HepG2 (cell line): ENCODE data around the gene UBE2H. TPM values are rescaled to one million over a fixed set of nuclear protein-coding genes. Genes with fewer than 3 reads are reported as not detected.

ENCODE experiments used
- AGO2 ChIP-seq: fragments of 200-400 bp; formaldehyde crosslinking; optimal IDR thresholded peaks from 2 replicates; pipeline ENCODE3; 2017; ENCODE audit warnings: mild to moderate bottlenecking, low read depth, low read length, moderate library complexity
- BORCS8-MEF2B ChIP-seq: sonication (generic); formaldehyde crosslinking; IDR thresholded peaks from 2 replicates; pipeline ENCODE4 v1.8.0; 2022; ENCODE audit warnings: mild to moderate bottlenecking, missing genetic modification reagents
- CAMTA2 ChIP-seq: sonication (generic); formaldehyde crosslinking; IDR thresholded peaks from 2 replicates; pipeline ENCODE4 v1.4.0; 2020; ENCODE audit warnings: mild to moderate bottlenecking, missing genetic modification reagents, borderline replicate concordance
- CBX1 ChIP-seq: IDR thresholded peaks from one replicate; pipeline ENCODE4 v1.6.1; 2016; ENCODE audit warnings: antibody characterized with exemption, low read depth
- EP300 ChIP-seq, 3 experiments: sonication (generic) in 1 of 3; formaldehyde crosslinking in 1 of 3; IDR thresholded peaks; 2 replicates each; pipeline versions ENCODE4 v1.5.1 to v1.6.1; 2011 to 2020; ENCODE audit warnings: low read depth in 2 of 3, low read length in 2 of 3, borderline replicate concordance in 1 of 3, improper control_type of control experiment in 1 of 3, mild to moderate bottlenecking in 1 of 3, missing genetic modification reagents in 1 of 3, moderate library complexity in 1 of 3
- FOXK1 ChIP-seq: sonication (generic); formaldehyde crosslinking; IDR thresholded peaks from 2 replicates; pipeline ENCODE4 v1.4.0; 2020; ENCODE audit warnings: low read depth, missing genetic modification reagents, borderline replicate concordance
- GABPA ChIP-seq, 2 experiments: IDR thresholded peaks; 2 replicates each; pipeline ENCODE4 v1.6.1; 2011 to 2016; ENCODE audit warnings: low read depth in 2 of 2, low read length in 1 of 2, missing biosample characterization in 1 of 2, missing genetic modification characterization in 1 of 2
- HCFC1 ChIP-seq: fragments of 150-350 bp; IDR thresholded peaks from 2 replicates; pipeline ENCODE4 v1.6.1; 2014; ENCODE audit warnings: low read depth, low read length
- HDAC6 ChIP-seq: fragments of 200-600 bp; sonication (generic); IDR thresholded peaks from 2 replicates; pipeline ENCODE4 v1.7.0; 2017; ENCODE audit warnings: mild to moderate bottlenecking, antibody characterized with exemption, low read length, low read depth
- HMGA1 ChIP-seq: sonication (generic); formaldehyde crosslinking; conservative IDR thresholded peaks from 2 replicates; pipeline ENCODE4 v1.4.0; 2020; ENCODE audit warnings: missing genetic modification reagents
- KLF13 ChIP-seq: sonication (generic); formaldehyde crosslinking; IDR thresholded peaks from 2 replicates; pipeline ENCODE4 v1.4.0; 2020; ENCODE audit warnings: mild to moderate bottlenecking, missing genetic modification reagents
- NFRKB ChIP-seq: fragments of 450-650 bp; IDR thresholded peaks from 2 replicates; pipeline ENCODE4 v1.6.1; 2017
- SCMH1 ChIP-seq: sonication (generic); formaldehyde crosslinking; IDR thresholded peaks from 2 replicates; pipeline ENCODE4 v1.9.0; 2021; ENCODE audit warnings: missing genetic modification reagents, mild to moderate bottlenecking, borderline replicate concordance
- TAF1 ChIP-seq: sonication (generic); formaldehyde crosslinking; IDR thresholded peaks from 2 replicates; pipeline ENCODE4 v1.4.0; 2020; ENCODE audit warnings: missing genetic modification reagents
- ZC3H13 ChIP-seq: sonication (generic); formaldehyde crosslinking; IDR thresholded peaks from 2 replicates; pipeline ENCODE4 v1.8.1; 2023; ENCODE audit warnings: mild to moderate bottlenecking, missing genetic modification reagents, moderate library complexity
- ZKSCAN8 ChIP-seq: IDR thresholded peaks from 2 replicates; pipeline ENCODE4 v1.6.1; 2016; ENCODE audit warnings: borderline replicate concordance, missing genetic modification reagents, missing compliant biosample characterization
- ZMYM3 ChIP-seq: sonication (generic); formaldehyde crosslinking; IDR thresholded peaks from 2 replicates; pipeline ENCODE4 v1.5.1; 2020; ENCODE audit warnings: mild to moderate bottlenecking, missing genetic modification reagents
- ZNF383 ChIP-seq: sonication (generic); formaldehyde crosslinking; IDR thresholded peaks from 2 replicates; pipeline ENCODE4 v1.4.0; 2020; ENCODE audit warnings: missing genetic modification reagents, mild to moderate bottlenecking, borderline replicate concordance
- ZNF7 ChIP-seq: IDR thresholded peaks from 2 replicates; pipeline ENCODE4 v1.6.1; 2016; ENCODE audit warnings: missing biosample characterization, missing genetic modification reagents
- polyA plus RNA-seq, 8 experiments: library from polyadenylated mRNA; depleted of rRNA in 3 of 8; stranded (reverse) in 7 of 8; unstranded in 1 of 8; fragments of >200 nt; fragmentation: Illumina TruSeq in 4 of 8; extraction: Trizol in 4 of 8; gene quantifications; 2 replicates each; pipeline versions ENCODE4 v1.2.1 to v1.2.3, GENCODE V29; 2011 to 2016; ENCODE audit warnings: low read depth in 4 of 8, missing spikeins in 1 of 8, mixed read lengths in 1 of 8; ENCODE audit not compliant: insufficient read depth in 1 of 8
- total RNA-seq, 5 experiments: library from RNA; depleted of rRNA; stranded (reverse); fragments of >200 nt; fragmentation: Illumina TruSeq; extraction: Trizol; gene quantifications; 2 replicates each; pipeline ENCODE4 v1.2.3, GENCODE V29; 2016; ENCODE audit warnings: low read depth in 1 of 5
- TF ChIP-seq, protein P1 (sequence below): sonication (generic); formaldehyde crosslinking; IDR thresholded peaks from 2 replicates; pipeline ENCODE4 v1.5.1; 2020; ENCODE audit warnings: missing genetic modification reagents, mild to moderate bottlenecking, borderline replicate concordance
- TF ChIP-seq, protein P2 (sequence below): sonication (generic); formaldehyde crosslinking; IDR thresholded peaks from 2 replicates; pipeline ENCODE4 v1.4.0; 2020; ENCODE audit warnings: mild to moderate bottlenecking, missing genetic modification reagents
- TF ChIP-seq, protein P3 (sequence below): sonication (generic); formaldehyde crosslinking; IDR thresholded peaks from 2 replicates; pipeline ENCODE4 v1.5.0; 2020; ENCODE audit warnings: mild to moderate bottlenecking, missing genetic modification reagents

UBE2H gene
- total and polyA plus RNA-seq, 2 of the 13 experiments (the other 11 are each of a cell fraction or from before 2014, with no cell fraction given), result 15.5 to 40.1 TPM

DNA sequence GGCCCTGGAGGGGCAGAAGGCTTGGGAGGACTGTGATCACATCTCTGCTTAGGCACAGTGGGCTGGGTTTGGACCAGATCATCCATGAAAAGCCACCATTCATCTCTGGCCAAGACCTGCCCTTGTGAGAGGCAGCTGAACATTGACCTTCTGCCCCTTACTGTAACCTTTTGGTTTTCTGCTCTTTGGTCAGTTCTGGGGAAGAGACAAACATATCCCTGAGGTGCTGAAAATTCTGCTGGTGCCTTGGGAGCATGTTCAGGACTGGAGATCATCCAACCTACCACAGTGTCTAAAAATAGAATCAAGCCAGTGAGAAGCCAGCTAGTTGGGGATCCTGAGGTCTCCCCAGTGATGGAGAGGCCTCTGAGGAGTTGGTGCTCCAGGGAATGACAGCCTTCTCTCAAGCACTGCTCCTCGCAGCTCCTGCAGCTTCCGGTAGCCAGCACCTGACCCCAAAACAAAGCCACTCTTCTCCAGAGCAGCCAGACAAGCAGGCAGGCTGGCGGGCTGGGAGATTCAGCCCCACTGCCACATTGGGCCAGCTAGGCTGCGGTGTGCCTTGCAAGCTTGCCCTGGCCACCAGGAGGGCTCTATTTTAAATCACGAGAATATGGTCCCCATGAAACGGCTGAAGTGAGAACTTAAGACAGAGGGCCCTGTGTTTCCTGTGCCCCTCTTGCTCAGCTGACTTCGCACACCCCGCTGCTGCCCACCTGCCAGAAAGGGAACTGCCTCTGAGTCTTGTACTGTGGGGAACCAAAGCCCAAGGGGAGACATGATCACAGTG is 37.8 kb upstream of the UBE2H start (continued):
- TF ChIP-seq SCMH1 (CRISPR knock-in tag) (no peak), AGO2 (no peak), ZNF7 (no peak), CAMTA2 (CRISPR knock-in tag) (no peak), ZNF383 (CRISPR knock-in tag) (no peak), FOXK1 (CRISPR knock-in tag) (no peak), HDAC6 (no peak), ZKSCAN8 (CRISPR knock-in tag) (no peak), BORCS8-MEF2B (no peak), TAF1 (0 out of 2 replicates have a peak, but pooled peaks have one; percentile 26), HCFC1 (no peak), KLF13 (CRISPR knock-in tag) (no peak), NFRKB (no peak), HMGA1 (CRISPR knock-in tag) (no peak), ZMYM3 (CRISPR knock-in tag) (peak; percentile 72), GABPA (IDR thresholded peaks at IDR 0.05; ENCODE audit: low read depth, low read length) (no peak), GABPA (CRISPR knock-in tag; IDR thresholded peaks at IDR 0.05; ENCODE audit: low read depth) (0 out of 2 replicates have a peak, but pooled peaks have one; percentile 17), CBX1 (peak; percentile 26), ZC3H13 (CRISPR knock-in tag) (no peak), EP300 (IDR thresholded peaks at IDR 0.05; ENCODE audit: low read depth in 2 of 2, low read length in 2 of 2) (peak in 1 of 2 experiments; percentile 75; a peak in 2 of 4 replicates), EP300 (CRISPR knock-in tag; IDR thresholded peaks at IDR 0.05; ENCODE audit: borderline replicate concordance) (no peak)
- TF ChIP-seq, protein P1, sequence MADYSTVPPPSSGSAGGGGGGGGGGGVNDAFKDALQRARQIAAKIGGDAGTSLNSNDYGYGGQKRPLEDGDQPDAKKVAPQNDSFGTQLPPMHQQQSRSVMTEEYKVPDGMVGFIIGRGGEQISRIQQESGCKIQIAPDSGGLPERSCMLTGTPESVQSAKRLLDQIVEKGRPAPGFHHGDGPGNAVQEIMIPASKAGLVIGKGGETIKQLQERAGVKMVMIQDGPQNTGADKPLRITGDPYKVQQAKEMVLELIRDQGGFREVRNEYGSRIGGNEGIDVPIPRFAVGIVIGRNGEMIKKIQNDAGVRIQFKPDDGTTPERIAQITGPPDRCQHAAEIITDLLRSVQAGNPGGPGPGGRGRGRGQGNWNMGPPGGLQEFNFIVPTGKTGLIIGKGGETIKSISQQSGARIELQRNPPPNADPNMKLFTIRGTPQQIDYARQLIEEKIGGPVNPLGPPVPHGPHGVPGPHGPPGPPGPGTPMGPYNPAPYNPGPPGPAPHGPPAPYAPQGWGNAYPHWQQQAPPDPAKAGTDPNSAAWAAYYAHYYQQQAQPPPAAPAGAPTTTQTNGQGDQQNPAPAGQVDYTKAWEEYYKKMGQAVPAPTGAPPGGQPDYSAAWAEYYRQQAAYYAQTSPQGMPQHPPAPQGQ, result no peak
- TF ChIP-seq, protein P2, sequence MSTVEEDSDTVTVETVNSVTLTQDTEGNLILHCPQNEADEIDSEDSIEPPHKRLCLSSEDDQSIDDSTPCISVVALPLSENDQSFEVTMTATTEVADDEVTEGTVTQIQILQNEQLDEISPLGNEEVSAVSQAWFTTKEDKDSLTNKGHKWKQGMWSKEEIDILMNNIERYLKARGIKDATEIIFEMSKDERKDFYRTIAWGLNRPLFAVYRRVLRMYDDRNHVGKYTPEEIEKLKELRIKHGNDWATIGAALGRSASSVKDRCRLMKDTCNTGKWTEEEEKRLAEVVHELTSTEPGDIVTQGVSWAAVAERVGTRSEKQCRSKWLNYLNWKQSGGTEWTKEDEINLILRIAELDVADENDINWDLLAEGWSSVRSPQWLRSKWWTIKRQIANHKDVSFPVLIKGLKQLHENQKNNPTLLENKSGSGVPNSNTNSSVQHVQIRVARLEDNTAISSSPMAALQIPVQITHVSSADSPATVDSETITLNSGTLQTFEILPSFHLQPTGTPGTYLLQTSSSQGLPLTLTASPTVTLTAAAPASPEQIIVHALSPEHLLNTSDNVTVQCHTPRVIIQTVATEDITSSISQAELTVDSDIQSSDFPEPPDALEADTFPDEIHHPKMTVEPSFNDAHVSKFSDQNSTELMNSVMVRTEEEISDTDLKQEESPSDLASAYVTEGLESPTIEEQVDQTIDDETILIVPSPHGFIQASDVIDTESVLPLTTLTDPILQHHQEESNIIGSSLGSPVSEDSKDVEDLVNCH (CRISPR knock-in tag), result no peak
- TF ChIP-seq, protein P3, sequence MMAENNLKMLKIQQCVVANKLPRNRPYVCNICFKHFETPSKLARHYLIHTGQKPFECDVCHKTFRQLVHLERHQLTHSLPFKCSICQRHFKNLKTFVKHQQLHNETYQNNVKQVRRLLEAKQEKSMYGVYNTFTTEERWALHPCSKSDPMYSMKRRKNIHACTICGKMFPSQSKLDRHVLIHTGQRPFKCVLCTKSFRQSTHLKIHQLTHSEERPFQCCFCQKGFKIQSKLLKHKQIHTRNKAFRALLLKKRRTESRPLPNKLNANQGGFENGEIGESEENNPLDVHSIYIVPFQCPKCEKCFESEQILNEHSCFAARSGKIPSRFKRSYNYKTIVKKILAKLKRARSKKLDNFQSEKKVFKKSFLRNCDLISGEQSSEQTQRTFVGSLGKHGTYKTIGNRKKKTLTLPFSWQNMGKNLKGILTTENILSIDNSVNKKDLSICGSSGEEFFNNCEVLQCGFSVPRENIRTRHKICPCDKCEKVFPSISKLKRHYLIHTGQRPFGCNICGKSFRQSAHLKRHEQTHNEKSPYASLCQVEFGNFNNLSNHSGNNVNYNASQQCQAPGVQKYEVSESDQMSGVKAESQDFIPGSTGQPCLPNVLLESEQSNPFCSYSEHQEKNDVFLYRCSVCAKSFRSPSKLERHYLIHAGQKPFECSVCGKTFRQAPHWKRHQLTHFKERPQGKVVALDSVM (CRISPR knock-in tag), result no peak
